Stimulated activated CD8-positive, alpha-beta memory T cell treated with anti-CD3 and anti-CD28 coated beads, Interleukin-15, amount 100 ng/mL, for 1 hour (primary cell): Measurements from ENCODE around the gene SPATA12.
"Not testable (repeated sequence)": the region's sequence is repeated elsewhere in the genome, so short reads cannot be mapped to it uniquely, and the experiment has no call there.

Experiments used
- DNase-seq: peaks from one replicate; pipeline ENCODE4 v3.0.0-alpha.2; 2020; ENCODE audit warnings: low read depth

Gene SPATA12

DNA sequence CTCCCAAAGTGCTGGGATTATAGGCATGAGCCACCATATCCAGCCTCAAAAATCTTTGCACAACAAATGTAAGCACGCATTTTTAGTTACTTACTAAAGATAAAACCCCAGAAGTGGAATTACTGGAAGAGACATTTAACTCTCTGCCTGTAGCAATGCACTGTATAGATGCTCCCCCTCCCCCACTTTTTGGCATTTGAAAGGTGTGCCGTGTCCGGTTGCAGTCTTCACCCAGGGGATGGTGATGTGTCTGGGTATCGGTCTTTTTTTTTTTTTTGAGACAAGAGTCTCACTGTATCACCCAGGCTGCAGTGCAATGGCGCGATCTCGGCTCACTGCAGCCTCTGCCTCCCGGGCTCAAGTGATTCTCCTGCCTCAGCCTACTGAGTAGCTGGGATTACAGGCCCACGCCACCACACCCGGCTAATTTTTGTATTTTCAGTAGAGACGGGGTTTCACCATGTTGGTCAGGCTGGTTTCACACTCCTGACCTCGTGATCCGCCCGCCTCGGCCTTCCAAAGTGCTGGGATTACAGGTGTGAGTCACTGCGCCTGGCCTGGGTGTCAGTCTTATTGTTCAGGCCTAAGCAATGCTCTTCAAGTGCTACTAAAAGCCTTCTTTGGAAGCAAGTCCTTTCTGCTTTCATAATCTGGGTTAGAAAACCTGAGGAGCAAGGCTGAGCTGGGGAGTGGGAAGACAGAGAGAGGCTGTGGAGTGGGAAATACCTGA lies 23.0 kb downstream of the SPATA12 start:
- DNase-seq: not testable (repeated sequence)

DNA sequence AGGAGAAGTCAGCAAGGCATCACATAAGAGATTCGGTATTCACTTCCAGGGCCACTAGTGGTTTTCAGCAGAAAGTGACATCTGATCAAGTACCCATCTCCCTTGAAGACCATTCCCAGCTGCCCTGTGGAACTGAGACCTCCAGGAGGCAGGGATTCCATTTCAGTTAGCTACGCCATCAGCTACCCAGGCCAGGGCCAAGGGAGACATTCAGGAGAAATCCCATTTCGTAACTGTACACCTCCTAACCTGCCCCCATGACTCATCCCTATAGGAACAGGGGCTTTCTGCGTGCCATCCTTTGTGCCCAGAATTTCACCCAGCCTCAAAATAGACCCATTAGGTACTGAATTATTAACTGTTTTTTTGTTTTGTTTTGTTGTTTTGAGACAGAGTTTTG lies 24.7 kb downstream of the SPATA12 start:
- DNase-seq: no peak

GRCh38 chr3:57086201-57086600 lies 25.7 kb downstream of the SPATA12 start:
- no peak for DNase-seq

- DNase-seq: no peak
Measured at GRCh38 chr3:57087361-57088092, 27.1 kb downstream of the SPATA12 start.

- DNase-seq: no peak
Measured at GRCh38 chr3:57088503-57088902, 28.0 kb downstream of the SPATA12 start.

DNA sequence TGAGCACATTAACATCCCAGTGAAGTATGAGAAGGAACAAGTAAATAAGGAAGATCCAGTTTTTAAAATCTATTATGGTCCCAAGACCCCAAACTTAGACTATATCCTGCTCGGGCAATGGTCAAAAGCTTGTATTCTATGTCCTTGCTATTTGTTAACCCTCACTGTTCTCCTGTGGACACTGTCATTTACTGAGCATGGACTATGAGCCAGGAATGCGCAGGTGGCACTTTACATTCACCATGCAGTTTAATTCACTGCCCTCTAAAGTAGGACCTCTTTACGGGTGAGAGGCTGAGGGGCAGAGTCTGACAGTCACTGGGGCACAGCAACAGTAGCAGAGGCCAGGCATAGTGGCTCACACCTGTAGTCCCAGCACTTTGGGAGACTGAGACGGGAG lies 28.6 kb downstream of the SPATA12 start:
- no peak for DNase-seq

DNA sequence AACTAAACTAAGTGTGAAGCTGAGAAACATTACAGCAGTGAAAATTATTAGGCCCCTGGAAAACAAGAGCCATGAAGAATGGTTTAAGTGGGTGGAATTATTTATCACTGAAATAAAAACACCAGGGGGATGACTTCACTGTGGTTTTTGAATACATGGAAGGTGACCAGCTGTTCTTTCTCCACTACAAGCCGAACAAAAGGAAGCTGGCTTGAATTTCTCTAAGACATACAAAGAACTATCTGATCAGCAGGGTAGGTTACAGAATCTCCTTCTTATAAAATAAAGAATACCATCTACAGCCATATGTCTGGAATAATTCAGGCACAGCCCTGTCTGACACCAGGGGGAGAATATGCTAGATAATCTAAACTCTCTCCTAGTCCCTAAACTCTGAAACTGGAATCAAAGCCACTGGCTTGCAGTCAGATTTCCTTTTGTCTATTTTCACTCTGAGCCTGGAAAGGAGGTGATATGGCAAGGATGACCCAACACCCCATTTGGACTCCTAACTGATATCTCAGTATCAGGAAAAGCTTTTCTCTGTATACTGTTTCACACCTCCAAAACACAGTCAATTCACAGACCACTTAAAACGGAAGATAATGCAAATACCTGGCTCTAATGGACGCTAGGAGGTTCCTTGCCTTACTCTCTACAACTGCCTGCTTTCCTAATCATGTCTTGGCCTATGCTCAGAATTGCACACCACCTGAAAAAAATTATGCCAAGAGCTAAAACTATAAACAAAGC lies 31.2 kb downstream of the SPATA12 start:
- DNase-seq: no peak

DNA sequence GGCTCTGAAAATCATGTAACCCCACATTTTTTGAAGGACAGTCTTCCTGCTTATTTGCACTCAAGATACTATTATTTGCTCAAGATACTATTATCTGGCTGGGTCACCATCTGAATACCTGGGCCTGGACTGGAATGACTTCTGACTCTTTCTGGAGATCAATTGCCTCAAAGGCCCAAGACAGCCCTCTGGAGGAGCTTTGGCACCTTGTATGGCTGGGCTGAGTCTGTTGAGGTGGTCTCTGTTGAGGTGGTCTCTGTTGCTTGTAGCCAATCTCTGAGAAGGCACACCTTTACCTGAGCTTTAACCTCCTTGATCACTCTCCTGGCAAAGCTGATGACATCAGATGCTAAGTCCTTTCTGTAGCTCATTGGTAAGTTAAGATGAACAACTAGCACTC lies 33.0 kb downstream of the SPATA12 start:
- DNase-seq: no peak

- DNase-seq: no peak
Measured at GRCh38 chr3:57093971-57094535, 33.6 kb downstream of the SPATA12 start.

DNA sequence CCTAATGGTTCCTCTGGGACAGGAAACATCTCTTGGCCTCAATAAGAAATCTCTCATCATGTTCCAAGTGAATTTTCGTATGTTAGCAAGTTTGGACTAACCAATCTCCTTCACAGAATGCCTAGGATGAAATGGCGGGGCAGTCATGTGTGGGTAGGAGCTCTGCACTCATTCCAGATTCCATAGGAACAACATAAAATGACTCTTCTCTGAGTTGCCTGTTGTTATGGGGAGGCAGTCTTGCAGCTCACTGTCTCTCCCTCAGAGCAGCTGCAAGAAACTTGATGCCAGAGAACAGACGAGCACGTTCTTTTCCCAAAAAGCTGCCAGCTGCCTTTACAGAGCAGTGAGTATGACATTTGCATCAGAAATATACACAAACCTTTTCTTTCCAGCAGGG lies 34.1 kb downstream of the SPATA12 start:
- DNase-seq: no peak

DNA sequence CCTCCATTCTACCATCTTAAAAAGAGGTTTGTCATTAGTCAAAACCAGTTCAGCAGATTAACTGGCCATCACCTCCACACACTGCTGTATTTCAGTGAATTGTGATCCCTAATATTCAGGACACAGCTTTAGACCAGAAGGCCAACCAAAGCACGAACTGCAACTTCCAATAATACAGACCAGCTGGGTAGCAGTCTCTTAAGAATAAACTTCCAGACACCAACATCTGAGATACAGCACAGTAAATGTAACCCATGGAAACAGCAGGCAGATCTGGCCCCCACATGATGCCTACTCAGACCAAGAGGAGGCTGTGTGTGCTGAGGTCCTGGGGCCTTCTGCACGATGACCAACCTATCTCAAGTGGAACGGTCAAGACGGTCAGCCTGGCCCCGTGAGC lies 34.9 kb downstream of the SPATA12 start:
- no peak for DNase-seq

DNA sequence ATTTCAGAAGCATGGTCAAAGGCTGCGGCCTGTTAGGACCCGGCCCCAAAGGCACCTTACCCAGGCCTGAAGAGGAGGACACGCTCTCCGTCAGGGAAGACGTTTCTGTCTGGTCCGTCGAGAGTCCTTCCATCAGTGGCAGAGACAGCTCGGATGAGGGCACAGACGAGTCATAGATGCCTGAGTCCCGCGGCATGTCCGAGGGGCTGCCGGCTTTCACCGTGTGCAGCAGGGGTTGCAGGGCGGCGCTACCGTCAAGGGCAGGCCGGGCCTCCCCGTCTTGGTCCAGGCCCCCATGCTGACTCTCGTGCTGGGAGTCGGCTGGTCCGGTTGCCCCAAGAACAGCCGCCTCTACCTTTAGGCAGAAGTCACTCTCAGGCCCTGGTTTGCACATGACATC lies 37.1 kb downstream of the SPATA12 start:
- no peak for DNase-seq

DNA sequence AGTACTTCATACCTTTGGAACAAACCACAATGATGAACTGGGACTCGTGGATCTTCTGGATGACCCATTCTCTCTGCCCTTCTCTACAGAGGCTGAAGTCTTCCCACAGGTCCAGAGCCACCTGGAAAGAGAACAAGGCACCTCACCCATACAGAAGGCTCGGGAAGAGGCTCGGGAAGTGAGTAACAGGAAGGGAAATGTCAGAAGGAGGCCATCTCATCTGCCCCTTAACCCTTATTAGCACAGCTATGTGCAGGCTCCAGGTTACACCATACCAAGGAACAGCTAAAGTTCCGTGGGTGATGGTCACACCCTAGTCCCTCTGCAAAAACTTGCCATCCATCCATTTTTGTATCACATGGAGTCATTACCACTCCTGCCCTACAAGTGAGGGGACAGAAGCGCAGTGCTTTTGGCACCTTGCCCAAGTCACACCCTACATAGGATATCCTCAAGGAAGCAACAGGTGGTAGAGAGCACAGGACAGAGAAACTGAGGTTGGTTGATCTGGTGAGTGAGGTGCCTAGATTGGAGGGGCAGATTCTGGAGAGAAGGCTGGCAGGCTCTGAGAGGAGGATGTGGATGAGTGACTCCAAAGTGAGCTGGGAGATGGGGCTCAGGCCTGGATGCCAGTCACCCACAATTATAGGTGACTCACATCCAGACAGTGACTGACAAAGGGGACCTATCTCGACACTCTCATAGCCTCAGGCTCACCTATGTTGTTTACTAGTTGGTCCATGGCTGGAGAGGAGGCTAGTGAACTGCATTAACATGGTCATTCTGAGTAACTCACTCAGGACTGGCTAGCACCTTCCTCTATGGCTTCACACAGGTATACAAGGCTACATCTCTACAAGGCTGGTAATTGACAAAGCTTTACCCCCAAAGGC lies 38.2 kb downstream of the SPATA12 start:
- DNase-seq: no peak

DNA sequence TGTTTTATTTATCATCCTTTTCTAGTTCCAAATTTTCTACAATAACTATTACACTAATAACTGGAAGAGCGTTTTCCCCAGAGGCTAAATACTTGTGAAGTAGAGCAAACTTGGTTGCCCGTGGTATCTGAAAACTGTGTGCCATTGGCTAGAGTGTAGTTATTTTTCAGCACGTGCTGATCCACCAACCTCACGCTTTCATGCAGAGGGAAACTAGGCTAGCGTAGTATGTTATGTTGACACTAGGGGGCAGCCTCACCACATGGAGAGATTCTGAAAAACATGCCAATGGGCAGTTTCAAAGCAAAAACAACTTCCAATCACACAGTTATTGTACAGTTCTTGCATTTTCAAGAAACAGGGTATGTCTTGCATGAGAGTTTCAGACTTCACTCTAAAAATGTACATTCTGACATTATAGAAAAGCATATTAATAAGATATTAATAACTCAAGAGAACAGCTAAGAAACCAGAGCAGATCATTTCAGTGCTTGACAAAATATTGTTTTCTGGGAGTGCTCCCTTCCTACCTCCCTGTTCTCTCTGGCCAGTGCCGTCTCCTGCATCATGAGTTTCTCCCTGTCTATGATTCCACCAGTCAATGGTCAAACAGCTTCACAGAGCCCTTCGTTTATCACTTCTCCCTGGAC lies 39.7 kb downstream of the SPATA12 start:
- DNase-seq: peak; percentile 23

GRCh38 chr3:57105585-57105984 lies 45.1 kb downstream of the SPATA12 start:
- DNase-seq: no peak

- no peak for DNase-seq
Measured at GRCh38 chr3:57108684-57109083, 48.2 kb downstream of the SPATA12 start.

DNA sequence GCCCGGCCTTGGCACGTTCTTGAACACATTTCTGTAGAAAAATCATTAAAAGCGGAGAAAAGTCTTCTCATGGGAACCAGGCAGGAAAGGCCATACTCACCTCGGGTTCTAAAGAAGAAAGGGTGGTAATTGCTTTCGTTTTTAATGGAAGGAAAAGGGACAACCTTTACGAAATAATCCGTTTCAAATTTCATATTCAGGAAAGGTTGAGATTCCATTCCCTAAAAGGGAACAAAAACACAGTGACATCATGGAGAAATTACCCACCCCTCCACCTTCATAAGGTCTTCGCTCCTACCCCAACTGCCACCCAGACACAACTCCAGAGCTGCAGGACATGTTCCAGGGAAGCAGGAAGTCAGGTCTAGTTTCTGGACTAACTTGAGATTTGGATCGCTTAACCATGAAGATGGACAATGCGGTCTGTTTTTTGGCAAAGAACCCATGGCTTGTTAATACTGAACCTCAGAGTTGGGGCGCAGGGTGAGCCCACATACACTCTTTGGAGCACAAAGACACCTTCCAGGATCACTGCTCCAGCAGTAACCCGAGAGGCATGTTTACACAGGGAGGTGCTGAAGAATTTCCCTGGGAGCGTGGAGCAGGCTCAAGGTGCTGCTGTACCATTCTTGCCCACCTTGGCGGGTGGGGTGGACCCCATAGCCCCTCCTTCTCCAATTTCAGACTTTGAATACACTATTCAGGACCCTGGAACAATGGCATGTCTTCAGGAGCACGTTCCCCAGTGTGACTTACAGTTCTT lies 49.2 kb downstream of the SPATA12 start:
- DNase-seq: no peak

DNA sequence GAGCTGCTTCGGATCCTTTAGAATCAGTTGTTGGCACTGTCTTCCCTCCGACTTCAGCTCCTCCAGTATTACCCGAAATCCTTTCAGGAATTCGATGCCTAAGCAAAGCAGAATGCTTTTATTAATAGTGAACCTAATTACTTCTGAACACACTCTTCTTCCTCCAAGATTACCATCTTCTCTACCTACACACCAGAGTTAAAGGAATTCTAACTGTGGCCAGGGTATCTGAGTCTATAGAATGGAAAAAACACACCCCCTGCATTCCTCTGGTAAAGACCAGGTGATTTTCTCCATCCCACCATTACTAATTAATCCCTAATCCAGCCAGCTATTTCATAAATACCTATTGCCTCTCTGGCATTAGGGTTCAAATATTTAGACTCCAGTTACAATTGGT lies 49.8 kb downstream of the SPATA12 start:
- DNase-seq: no peak

DNA sequence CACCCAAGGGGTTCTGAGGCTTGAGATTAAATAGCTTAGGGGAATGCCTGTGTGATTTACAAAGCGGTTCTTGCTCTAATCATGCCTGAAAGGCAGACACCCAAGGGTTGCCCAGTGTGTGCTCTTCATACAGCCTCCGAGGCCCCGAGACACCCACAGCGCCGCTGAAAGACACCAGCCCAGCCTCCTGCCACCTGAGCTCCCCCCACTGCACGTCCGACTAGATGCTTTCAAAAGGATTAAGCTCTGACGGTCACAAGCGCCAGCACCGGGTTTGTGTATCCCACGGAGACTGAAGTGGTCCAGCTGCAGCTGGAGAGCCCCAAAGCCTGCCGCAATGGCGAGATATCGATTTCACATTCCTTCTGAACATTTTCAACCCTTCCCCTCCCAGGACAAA lies 50.3 kb downstream of the SPATA12 start:
- no peak for DNase-seq

GRCh38 chr3:57112206-57112605 lies 51.7 kb downstream of the SPATA12 start:
- DNase-seq: no peak
